ENCODE results near the gene SPHKAP.

DNA sequence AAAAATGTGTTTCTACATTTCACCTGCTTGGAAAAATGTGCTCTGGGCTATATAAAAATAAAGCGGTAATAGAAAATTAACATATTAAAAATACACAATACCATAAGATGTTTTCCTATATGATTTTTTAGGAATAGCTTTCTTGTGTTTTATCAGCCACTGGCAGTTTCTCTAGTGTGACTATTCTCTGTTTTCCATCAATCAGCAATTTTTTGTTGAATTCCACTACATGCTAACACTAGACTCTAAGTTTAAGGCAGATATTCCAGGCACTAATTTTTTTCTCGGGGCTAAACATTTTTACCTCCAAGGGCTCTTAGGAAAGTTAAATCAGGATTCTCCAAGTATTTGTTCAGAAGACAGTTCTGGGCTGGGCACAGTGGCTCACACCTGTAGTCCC, 140.5 kb downstream of the SPHKAP start:
- TF ChIP-seq POLR2A (IDR thresholded peaks at IDR 0.05) = no peak
- TF ChIP-seq, protein P1, sequence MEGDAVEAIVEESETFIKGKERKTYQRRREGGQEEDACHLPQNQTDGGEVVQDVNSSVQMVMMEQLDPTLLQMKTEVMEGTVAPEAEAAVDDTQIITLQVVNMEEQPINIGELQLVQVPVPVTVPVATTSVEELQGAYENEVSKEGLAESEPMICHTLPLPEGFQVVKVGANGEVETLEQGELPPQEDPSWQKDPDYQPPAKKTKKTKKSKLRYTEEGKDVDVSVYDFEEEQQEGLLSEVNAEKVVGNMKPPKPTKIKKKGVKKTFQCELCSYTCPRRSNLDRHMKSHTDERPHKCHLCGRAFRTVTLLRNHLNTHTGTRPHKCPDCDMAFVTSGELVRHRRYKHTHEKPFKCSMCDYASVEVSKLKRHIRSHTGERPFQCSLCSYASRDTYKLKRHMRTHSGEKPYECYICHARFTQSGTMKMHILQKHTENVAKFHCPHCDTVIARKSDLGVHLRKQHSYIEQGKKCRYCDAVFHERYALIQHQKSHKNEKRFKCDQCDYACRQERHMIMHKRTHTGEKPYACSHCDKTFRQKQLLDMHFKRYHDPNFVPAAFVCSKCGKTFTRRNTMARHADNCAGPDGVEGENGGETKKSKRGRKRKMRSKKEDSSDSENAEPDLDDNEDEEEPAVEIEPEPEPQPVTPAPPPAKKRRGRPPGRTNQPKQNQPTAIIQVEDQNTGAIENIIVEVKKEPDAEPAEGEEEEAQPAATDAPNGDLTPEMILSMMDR (IDR thresholded peaks at IDR 0.05) = no peak
